SJCRH30 (cell line): ENCODE results near the gene KLHDC7B. TPM values are rescaled to one million over a fixed set of nuclear protein-coding genes. Genes with fewer than 3 reads are reported as not detected.

Experiments used
- DNase-seq, 2 experiments: peaks; one replicate each; pipeline ENCODE4 v3.0.0-alpha.2; 2015 to 2020
- H3K27ac ChIP-seq: fragments of 250-450 bp; sonication (Bioruptor Pico); 2 replicates; pipeline ENCODE4 v1.5.1; 2020; ENCODE audit warnings: mild to moderate bottlenecking, moderate library complexity
- H3K27me3 ChIP-seq: fragments of 250-450 bp; sonication (Bioruptor Pico); 2 replicates; pipeline ENCODE4 v1.5.1; 2020; ENCODE audit warnings: mild to moderate bottlenecking, moderate library complexity
- H3K36me3 ChIP-seq: fragments of 250-450 bp; sonication (Bioruptor Pico); 2 replicates; pipeline ENCODE4 v1.5.1; 2020; ENCODE audit warnings: mild to moderate bottlenecking, moderate library complexity
- H3K4me1 ChIP-seq: fragments of 250-450 bp; sonication (Bioruptor Pico); 2 replicates; pipeline ENCODE4 v1.5.1; 2020; ENCODE audit warnings: mild to moderate bottlenecking, moderate library complexity
- H3K4me3 ChIP-seq: fragments of 250-450 bp; sonication (Bioruptor Pico); 2 replicates; pipeline ENCODE4 v1.5.1; 2020; ENCODE audit warnings: mild to moderate bottlenecking, moderate library complexity
- H3K9me3 ChIP-seq: fragments of 250-450 bp; sonication (Bioruptor Pico); replicated peaks from 2 replicates; pipeline ENCODE4 v1.5.1; 2020; ENCODE audit warnings: mild to moderate bottlenecking, moderate library complexity
- total RNA-seq: library from RNA; depleted of rRNA; stranded (reverse); fragments of >200 nt; shearing (Covaris generic); gene quantifications from 2 replicates; pipeline ENCODE4 v1.2.3, GENCODE V29; 2014

The KLHDC7B gene
- total RNA-seq, 1 experiment from 2014 or later, result 0.10 TPM

GRCh38 chr22:50546326-50547262 lies 895 bp downstream of the KLHDC7B start:
- no peaks in the 10 kb centered on the region for H3K36me3 ChIP-seq
- no peak overlapping the region for H3K4me3 ChIP-seq
- H3K27me3 ChIP-seq, result 0 out of 2 replicates have a peak, but pooled peaks cover 4% of the 10 kb centered on the region
- no peak for DNase-seq
- no peak overlapping the region for H3K27ac ChIP-seq
- no peaks in the 10 kb centered on the region for H3K4me1 ChIP-seq
- H3K9me3 ChIP-seq, result no peaks in the 10 kb centered on the region

GRCh38 chr22:50547263-50547985 lies 1.7 kb downstream of the KLHDC7B start:
- Histone ChIP-seq H3K27me3 (0 out of 2 replicates have a peak, but pooled peaks cover 4% of the 10 kb centered on the region), H3K36me3 (no peaks in the 10 kb centered on the region), H3K4me3 (no peak overlapping the region), H3K4me1 (no peaks in the 10 kb centered on the region), H3K27ac (no peak overlapping the region), H3K9me3 (no peaks in the 10 kb centered on the region)
- DNase-seq, result no peak

GRCh38 chr22:50548040-50548920 lies 2.6 kb downstream of the KLHDC7B start:
- Histone ChIP-seq H3K36me3 (no peaks in the 10 kb centered on the region), H3K4me1 (no peaks in the 10 kb centered on the region), H3K9me3 (no peaks in the 10 kb centered on the region), H3K27me3 (0 out of 2 replicates have a peak, but pooled peaks cover 4% of the 10 kb centered on the region), H3K4me3 (no peak overlapping the region), H3K27ac (no peak overlapping the region)
- no peak for DNase-seq

GRCh38 chr22:50548921-50549790 lies 3.5 kb downstream of the KLHDC7B start:
- Histone ChIP-seq H3K4me3 (no peak overlapping the region), H3K4me1 (no peaks in the 10 kb centered on the region), H3K27ac (no peak overlapping the region), H3K36me3 (no peaks in the 10 kb centered on the region), H3K27me3 (0 out of 2 replicates have a peak, but pooled peaks cover 4% of the 10 kb centered on the region), H3K9me3 (no peaks in the 10 kb centered on the region)
- no peak for DNase-seq

GRCh38 chr22:50550395-50550794 lies 4.7 kb downstream of the KLHDC7B start:
- H3K36me3 ChIP-seq, result no peaks in the 10 kb centered on the region
- no peak for DNase-seq
- H3K9me3 ChIP-seq, result no peaks in the 10 kb centered on the region
- H3K27ac ChIP-seq, result no peak overlapping the region
- H3K27me3 ChIP-seq, result no peaks in the 10 kb centered on the region
- no peak overlapping the region for H3K4me3 ChIP-seq
- H3K4me1 ChIP-seq, result no peaks in the 10 kb centered on the region

GRCh38 chr22:50551160-50551752 lies 5.6 kb downstream of the KLHDC7B start:
- DNase-seq, result no peak
- H3K27me3 ChIP-seq, result no peaks in the 10 kb centered on the region
- no peak overlapping the region for H3K27ac ChIP-seq
- H3K4me3 ChIP-seq, result no peak overlapping the region
- H3K9me3 ChIP-seq, result no peaks in the 10 kb centered on the region
- no peaks in the 10 kb centered on the region for H3K36me3 ChIP-seq
- H3K4me1 ChIP-seq, result no peaks in the 10 kb centered on the region

GRCh38 chr22:50553310-50553709 lies 7.6 kb downstream of the KLHDC7B start:
- peaks cover 4% of the 10 kb centered on the region; the same call in 1 of the 2 replicates for H3K27me3 ChIP-seq
- no peak overlapping the region for H3K4me3 ChIP-seq
- DNase-seq, result no peak
- H3K9me3 ChIP-seq, result no peaks in the 10 kb centered on the region
- no peaks in the 10 kb centered on the region for H3K4me1 ChIP-seq
- H3K27ac ChIP-seq, result no peak overlapping the region
- no peaks in the 10 kb centered on the region for H3K36me3 ChIP-seq

GRCh38 chr22:50556703-50557102 lies 11.0 kb downstream of the KLHDC7B start:
- Histone ChIP-seq H3K4me1 (no peaks in the 10 kb centered on the region), H3K36me3 (no peaks in the 10 kb centered on the region), H3K9me3 (no peaks in the 10 kb centered on the region), H3K4me3 (no peak overlapping the region), H3K27me3 (peaks cover 19% of the 10 kb centered on the region), H3K27ac (no peak overlapping the region)
- no peak for DNase-seq

- no peak for DNase-seq
- Histone ChIP-seq H3K27me3 (peaks cover 19% of the 10 kb centered on the region), H3K27ac (no peak overlapping the region), H3K4me3 (no peak overlapping the region), H3K36me3 (no peaks in the 10 kb centered on the region), H3K4me1 (no peaks in the 10 kb centered on the region), H3K9me3 (no peaks in the 10 kb centered on the region)
Observed at GRCh38 chr22:50560034-50560433, 14.3 kb downstream of the KLHDC7B start.

- Histone ChIP-seq H3K27me3 (peaks cover 18% of the 10 kb centered on the region), H3K36me3 (no peaks in the 10 kb centered on the region), H3K4me1 (no peaks in the 10 kb centered on the region), H3K27ac (no peak overlapping the region), H3K4me3 (no peak overlapping the region), H3K9me3 (no peaks in the 10 kb centered on the region)
- no peak for DNase-seq
Observed at GRCh38 chr22:50561401-50562358, 16.0 kb downstream of the KLHDC7B start.

- Histone ChIP-seq H3K27me3 (peaks cover 16% of the 10 kb centered on the region), H3K9me3 (no peaks in the 10 kb centered on the region), H3K4me1 (peaks cover 8% of the 10 kb centered on the region), H3K36me3 (no peaks in the 10 kb centered on the region), H3K27ac (no peak within 1 kb of the TSS), H3K4me3 (peak within 1 kb of the TSS; percentile 54)
- DNase-seq, result peak; percentile 99
Observed at GRCh38 chr22:50562523-50563412, 17.1 kb downstream of the KLHDC7B start, which contains the start of gene SYCE3. TSS of gene SYCE3 (minus strand) at chr22:50562919. CDS start at chr22:50556405, 6,514 bp downstream.
